K562 treated with DMSO at 1 percent for 48 hours (cell line): ENCODE results near the gene LAMTOR5. TPM values are rescaled to one million over a fixed set of nuclear protein-coding genes. Genes with fewer than 3 reads are reported as not detected.

Experiments
- total RNA-seq: library from RNA; unstranded; fragments of 300-600 nt; gene quantifications from 2 replicates; pipeline ENCODE4 v1.2.3, GENCODE V29; 2022; ENCODE audit warnings: low replicate concordance; ENCODE audit errors: extremely low read depth

The LAMTOR5 gene
- total RNA-seq: not detected in 2 replicates

DNA sequence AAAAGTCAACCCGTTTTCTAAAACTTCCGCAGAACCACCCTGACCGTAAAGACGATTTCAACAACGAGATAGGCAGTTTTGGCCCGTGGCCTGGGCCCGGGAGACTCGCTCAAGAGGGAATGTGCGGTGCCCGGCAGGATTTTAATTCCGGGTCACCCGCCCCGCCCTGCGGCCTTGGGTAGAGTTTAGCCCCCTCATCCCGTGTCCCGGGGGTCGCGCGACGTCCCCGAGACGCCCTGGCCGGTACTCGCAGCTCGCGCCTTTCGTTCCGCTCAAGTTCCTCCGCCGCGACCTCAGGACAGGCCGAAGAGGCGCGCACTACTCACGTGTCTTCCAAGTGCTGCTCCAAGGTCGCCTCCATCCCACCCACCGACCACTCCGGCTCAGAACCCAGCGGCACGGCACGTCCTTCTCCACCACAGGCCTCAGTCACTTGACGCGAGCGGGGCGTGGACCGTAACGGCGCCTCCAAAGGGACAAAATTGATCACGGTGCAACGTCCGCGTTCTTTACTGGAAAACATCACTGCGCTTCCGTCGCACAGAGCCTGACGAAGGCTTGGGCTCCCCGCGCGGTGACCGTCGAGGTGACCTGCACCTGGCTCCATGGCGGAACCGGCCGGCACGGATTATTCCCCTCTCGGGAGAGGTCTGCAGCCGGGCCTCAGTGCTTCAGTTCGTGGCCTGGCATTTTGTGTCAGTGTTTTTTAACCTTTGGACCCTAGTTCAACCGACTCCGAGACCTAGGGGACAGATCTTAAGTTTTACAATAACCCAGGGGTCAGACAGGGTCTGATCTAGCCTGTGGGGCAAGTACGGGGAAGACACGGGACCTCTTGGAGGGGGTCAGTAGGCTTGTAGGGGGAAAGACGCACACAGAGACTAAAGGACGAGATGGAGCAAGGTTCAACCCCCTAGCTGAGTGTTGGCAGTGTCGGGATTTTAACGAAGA lies at the start of gene LAMTOR5:
Gene LAMTOR5, minus strand, starts transcription at position 435 of the 951 bp plus-strand sequence. Its CDS starts 74 bp downstream, at position 361.

DNA sequence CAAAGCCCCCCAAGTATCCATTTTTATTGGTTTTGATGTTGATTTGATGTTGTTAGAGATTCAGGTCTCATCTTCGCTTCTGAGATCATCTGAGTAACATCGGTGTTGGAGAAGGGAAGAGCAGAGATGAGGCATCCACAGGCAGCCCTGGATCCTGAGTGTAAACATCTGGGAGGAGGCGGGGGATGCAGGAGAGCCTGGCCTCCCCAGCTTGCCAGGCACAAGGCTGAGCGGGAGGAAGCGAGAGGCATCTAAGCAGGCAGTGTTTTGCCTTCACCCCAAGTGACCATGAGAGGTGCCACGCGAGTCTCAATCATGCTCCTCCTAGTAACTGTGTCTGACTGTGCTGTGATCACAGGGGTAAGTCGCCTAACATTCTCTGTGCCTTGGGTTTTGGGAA lies 43.4 kb upstream of the LAMTOR5 start, which contains the start of gene PROK1:
Gene PROK1, plus strand, starts transcription at position 221 of the 400 bp plus-strand sequence. Its CDS starts 68 bp downstream, at position 289.

DNA sequence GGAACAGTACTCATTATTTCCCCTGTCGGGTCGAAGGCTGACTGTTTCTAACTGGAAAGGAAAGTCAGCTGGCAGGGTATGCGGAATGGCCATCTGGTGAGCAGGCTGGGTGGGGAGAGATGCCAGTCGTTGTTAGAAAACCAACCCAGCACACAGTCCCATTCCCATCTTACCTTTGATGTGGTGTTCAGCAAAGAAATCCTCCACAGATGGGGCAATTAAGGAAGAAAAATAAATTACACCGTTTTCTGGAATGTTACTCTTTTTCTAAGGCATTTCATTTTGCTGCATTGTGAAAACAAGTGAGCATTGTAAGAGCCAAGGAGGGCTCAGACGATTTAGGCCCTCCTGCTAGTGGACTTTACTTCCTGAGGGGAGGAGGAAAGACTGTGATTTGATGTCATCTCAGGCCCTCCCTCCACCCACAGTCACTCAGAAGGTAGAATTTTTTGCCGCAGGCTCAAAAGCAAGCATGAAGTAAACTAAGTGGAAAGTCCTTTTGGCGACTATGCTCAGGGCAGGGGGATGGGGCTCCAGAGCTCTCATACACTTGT lies 16.7 kb downstream of the LAMTOR5 start, which contains the start of gene SLC16A4:
Gene SLC16A4, minus strand, starts transcription at position 335 of the 554 bp plus-strand sequence. CDS start 1,703 bp downstream, outside the sequence.

Other genes with a start within 250 kb of the LAMTOR5 start
- gene KCNC4, start 197.4 kb downstream of the LAMTOR5 start, total RNA-seq: not detected in 2 replicates
- gene RBM15, start 68.3 kb downstream of the LAMTOR5 start, total RNA-seq: not detected in 2 replicates
- gene SLC16A4, start 16.7 kb downstream of the LAMTOR5 start, total RNA-seq: not detected in 2 replicates
- not detected in 2 replicates for gene PROK1, start 43.5 kb upstream of the LAMTOR5 start, total RNA-seq
- not detected in 2 replicates for gene KCNA10, start 111.5 kb upstream of the LAMTOR5 start, total RNA-seq
- not detected in 2 replicates for gene KCNA2, start 198.7 kb upstream of the LAMTOR5 start, total RNA-seq